Endodermal cell (in vitro differentiated cells): ENCODE results near the gene SRBD1. TPM values are rescaled to one million over a fixed set of nuclear protein-coding genes. Genes with fewer than 3 reads are reported as not detected.
A peak's percentile ranks its signal among the peaks of the same experiment; 100 is the strongest.

ENCODE experiments used
- DNase-seq: peaks from one replicate; pipeline ENCODE4 v3.0.0-alpha.2; 2017
- H3K27ac ChIP-seq: 2 replicates; pipeline ENCODE4 v1.5.1; 2013; ENCODE audit warnings: mild to moderate bottlenecking, low read depth, low read length, moderate library complexity
- H3K27me3 ChIP-seq: 2 replicates; pipeline ENCODE4 v1.6.1; 2013; ENCODE audit warnings: mild to moderate bottlenecking, low read length, moderate library complexity; ENCODE audit not compliant: insufficient read depth, control insufficient read depth, poor library complexity, severe bottlenecking
- H3K36me3 ChIP-seq: 2 replicates; pipeline ENCODE4 v1.7.0; 2013; ENCODE audit warnings: mild to moderate bottlenecking, low read length, moderate library complexity; ENCODE audit not compliant: control insufficient read depth, insufficient read depth
- H3K4me1 ChIP-seq: one replicate; pipeline ENCODE4 v1.7.0; 2013; ENCODE audit warnings: low read length; ENCODE audit not compliant: control insufficient read depth, insufficient read depth
- H3K4me3 ChIP-seq: 2 replicates; pipeline ENCODE4 v1.5.1; 2013; ENCODE audit warnings: mild to moderate bottlenecking, low read length, moderate library complexity
- H3K9ac ChIP-seq: 2 replicates; pipeline ENCODE4 v1.6.1; 2013; ENCODE audit warnings: mild to moderate bottlenecking, low read length, moderate library complexity; ENCODE audit not compliant: poor library complexity, severe bottlenecking; ENCODE audit errors: extremely low read depth
- H3K9me3 ChIP-seq: 2 replicates; pipeline ENCODE4 v1.6.1; 2013; ENCODE audit warnings: mild to moderate bottlenecking, low read length, moderate library complexity; ENCODE audit not compliant: control insufficient read depth
- H3K27ac Mint-ChIP-seq: 2 replicates; pipeline ENCODE4 v1.8.0; 2020; ENCODE audit warnings: mixed read lengths
- H3K27me3 Mint-ChIP-seq: 2 replicates; pipeline ENCODE4 v1.8.0; 2021; ENCODE audit warnings: mild to moderate bottlenecking, mixed read lengths; ENCODE audit not compliant: insufficient read depth
- H3K36me3 Mint-ChIP-seq: 2 replicates; pipeline ENCODE4 v1.8.0; 2020; ENCODE audit warnings: low read depth, mixed read lengths
- H3K4me1 Mint-ChIP-seq: 2 replicates; pipeline ENCODE4 v1.8.0; 2020; ENCODE audit warnings: mixed read lengths
- H3K4me3 Mint-ChIP-seq: 2 replicates; pipeline ENCODE4 v1.8.0; 2020; ENCODE audit warnings: mild to moderate bottlenecking, moderate library complexity, mixed read lengths
- H3K9me3 Mint-ChIP-seq: 2 replicates; pipeline ENCODE4 v1.8.0; 2020; ENCODE audit warnings: mild to moderate bottlenecking, mixed read lengths
- CTCF ChIP-seq: fragments of 200-600 bp; sonication (generic); conservative IDR thresholded peaks from 2 replicates; pipeline ENCODE4 v1.5.0; 2021; ENCODE audit warnings: antibody characterized with exemption, mild to moderate bottlenecking
- WGBS, 2 experiments: methylation state at CpG; one replicate each; pipeline versions ENCODE4 v1.1.5 to v1.1.7; 2013; ENCODE audit warnings: missing lambda C conversion rate in 2 of 2, mixed read lengths in 1 of 2; ENCODE audit not compliant: insufficient coverage in 1 of 2, insufficient read length in 1 of 2; 5-methylcytosine and 5-hydroxymethylcytosine counted together
- total RNA-seq, 2 donors: library from RNA; stranded (reverse); fragmentation: NEBNext Ultra II Directional in 1 of 2; extraction: Animal tissue kit (Norgen Biotek cat#: 25700) in 1 of 2; gene quantifications; 2 replicates in 1 of 2; 3 replicates in 1 of 2; pipeline ENCODE4 v1.2.1, GENCODE V29; 2021

Gene SRBD1
- total RNA-seq, 2 donors from 2014 or later, result 17.7 to 19.6 TPM

DNA sequence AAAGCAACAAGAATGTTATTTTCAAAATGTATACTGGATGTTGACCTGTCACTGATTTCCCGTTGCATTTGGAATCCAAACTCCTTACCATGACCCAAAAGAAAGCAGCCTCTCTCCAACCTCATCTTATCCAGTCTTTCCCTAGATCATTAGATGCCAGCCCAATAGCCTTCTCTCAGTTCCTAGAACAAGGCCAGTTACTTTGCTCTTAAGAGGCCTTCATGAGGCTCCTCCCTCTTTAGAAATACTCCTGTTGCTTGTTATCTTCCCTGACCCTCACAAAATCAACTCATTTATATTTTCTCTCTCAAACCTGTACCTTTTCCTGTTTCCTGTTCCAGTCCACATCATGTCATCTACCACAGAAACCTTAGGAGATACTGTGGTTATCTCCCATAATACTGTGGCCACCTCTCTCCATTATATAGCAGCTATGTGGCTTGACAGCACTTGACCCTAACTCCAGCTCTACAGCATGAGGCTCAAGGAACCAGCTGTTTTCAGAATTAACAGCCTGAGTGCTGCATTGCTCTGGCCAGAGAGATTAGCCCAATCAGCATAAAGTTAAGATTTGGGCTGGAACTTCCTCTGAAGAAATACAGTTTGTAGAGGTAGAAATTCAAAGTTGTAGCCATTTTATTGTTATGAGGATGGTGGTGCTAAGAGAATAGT is 22.8 kb downstream of the SRBD1 start:
- no peaks in the 10 kb centered on the region for H3K4me1 ChIP-seq
- Mint-ChIP-seq H3K27me3 (no peaks in the 10 kb centered on the region), H3K4me1 (peaks cover 6% of the 10 kb centered on the region), H3K4me3 (no peak overlapping the region), H3K9me3 (peaks cover 3% of the 10 kb centered on the region), H3K27ac (no peak overlapping the region), H3K36me3 (peaks cover 28% of the 10 kb centered on the region)
- no peak overlapping the region for H3K4me3 ChIP-seq
- no peak overlapping the region for H3K9ac ChIP-seq
- H3K27me3 ChIP-seq, result no peaks in the 10 kb centered on the region
- H3K9me3 ChIP-seq, result no peaks in the 10 kb centered on the region
- WGBS, 2 experiments, result 90% methylated on average over 1 of the region's 1 CpG; no CpG with 5 or more reads in 1 of the 2 experiments
- no peak for DNase-seq
- no peak overlapping the region for H3K27ac ChIP-seq
- TF ChIP-seq CTCF, result no peak
- peaks cover 11% of the 10 kb centered on the region for H3K36me3 ChIP-seq

DNA sequence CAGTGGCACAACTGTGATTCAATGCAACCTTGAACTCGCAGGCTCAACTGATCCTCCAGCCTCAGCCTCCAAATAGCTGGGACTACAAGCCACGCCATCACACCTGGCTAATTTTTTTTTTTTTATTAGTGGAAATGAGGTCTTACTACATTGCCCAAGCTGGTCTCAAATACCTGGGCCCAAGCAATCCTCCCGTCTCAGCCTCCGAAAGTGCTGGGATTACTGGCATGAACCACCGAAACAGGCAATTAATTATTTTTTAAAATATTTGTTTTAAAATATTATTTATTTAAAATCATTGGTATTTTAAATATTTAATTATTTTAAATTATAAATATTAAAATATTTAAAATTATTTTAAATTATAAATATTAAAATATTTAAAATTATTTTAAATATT is 24.5 kb downstream of the SRBD1 start:
- no peaks in the 10 kb centered on the region for H3K4me1 ChIP-seq
- peaks cover 3% of the 10 kb centered on the region for H3K9me3 Mint-ChIP-seq
- peaks cover 6% of the 10 kb centered on the region for H3K4me1 Mint-ChIP-seq
- no peak for DNase-seq
- no peak overlapping the region for H3K27ac Mint-ChIP-seq
- H3K36me3 Mint-ChIP-seq, result peaks cover 20% of the 10 kb centered on the region
- no peak overlapping the region for H3K27ac ChIP-seq
- H3K36me3 ChIP-seq, result peaks cover 13% of the 10 kb centered on the region
- no peaks in the 10 kb centered on the region for H3K9me3 ChIP-seq
- no peak overlapping the region for H3K4me3 ChIP-seq
- H3K27me3 Mint-ChIP-seq, result no peaks in the 10 kb centered on the region
- no peak for TF ChIP-seq CTCF
- no peak overlapping the region for H3K9ac ChIP-seq
- no peak overlapping the region for H3K4me3 Mint-ChIP-seq
- 90 to 95% methylated on average over 3 to 4 of the region's 5 CpGs for WGBS, 2 experiments
- no peaks in the 10 kb centered on the region for H3K27me3 ChIP-seq

DNA sequence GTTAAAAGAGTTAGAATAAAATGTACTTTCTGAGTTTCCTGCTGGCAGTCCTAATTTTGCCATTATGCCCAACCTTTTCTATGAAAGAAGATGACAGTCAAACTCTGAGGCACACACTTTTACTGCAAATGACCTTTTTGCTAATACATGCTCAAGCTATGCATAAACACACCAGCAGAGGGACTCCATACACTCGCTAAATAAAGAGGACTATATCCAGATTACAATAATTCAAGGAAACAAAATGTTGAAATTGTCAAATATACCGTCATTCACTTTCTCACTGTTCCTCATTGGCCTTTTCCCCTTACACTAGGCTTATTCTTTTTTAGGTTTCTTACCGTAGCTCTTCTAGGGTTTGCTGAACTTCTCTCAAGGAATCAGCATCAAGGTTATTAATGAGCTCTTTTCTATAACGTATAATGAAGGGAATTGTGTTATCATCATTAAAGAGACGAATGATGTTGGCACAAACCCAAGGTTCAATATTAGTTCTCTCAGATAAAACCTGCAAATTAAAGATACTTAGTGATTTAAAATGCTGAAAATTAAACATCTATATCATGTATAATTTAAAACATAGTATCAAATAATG is 25.7 kb downstream of the SRBD1 start:
- Mint-ChIP-seq H3K9me3 (peaks cover 1% of the 10 kb centered on the region), H3K36me3 (peaks cover 16% of the 10 kb centered on the region), H3K4me1 (peaks cover 6% of the 10 kb centered on the region), H3K4me3 (no peak overlapping the region), H3K27me3 (no peaks in the 10 kb centered on the region), H3K27ac (no peak overlapping the region)
- Histone ChIP-seq H3K9me3 (no peaks in the 10 kb centered on the region), H3K4me1 (no peaks in the 10 kb centered on the region), H3K27me3 (no peaks in the 10 kb centered on the region), H3K27ac (no peak overlapping the region), H3K36me3 (peaks cover 10% of the 10 kb centered on the region), H3K9ac (no peak overlapping the region), H3K4me3 (no peak overlapping the region)
- DNase-seq, result no peak
- TF ChIP-seq CTCF, result peak; percentile 80
- WGBS, 2 experiments, result 87 to 93% methylated on average over 3 to 5 of the region's 5 CpGs
